H1 (cell line): ENCODE data around the gene TMCO2. TPM values are rescaled to one million over a fixed set of nuclear protein-coding genes. Genes with fewer than 3 reads are reported as not detected.
"Not testable (repeated sequence)": the region's sequence is repeated elsewhere in the genome, so short reads cannot be mapped to it uniquely, and the experiment has no call there.

Source experiments
- CTCF ChIA-PET: fragments of 300-600 bp; sonication (Branson Sonifier 250); formaldehyde crosslinking; loops from one replicate; lab custom pipeline; 2021; ENCODE audit not compliant: partially characterized antibody; lab: Charles Lee
- POLR2A ChIA-PET: fragments of 300-600 bp; sonication (Branson Sonifier 250); formaldehyde crosslinking; loops from one replicate; lab custom pipeline; 2021; ENCODE audit warnings: inconsistent platforms; ENCODE audit not compliant: partially characterized antibody; lab: Charles Lee
- DNase-seq, 2 experiments: peaks; one replicate each; pipeline versions ENCODE4 v3.0.0 to v3.0.0-alpha.2; 2010 to 2022; ENCODE audit warnings: low spot score in 2 of 2, low read depth in 1 of 2, mixed read lengths in 1 of 2
- FAIRE-seq: peaks from 2 replicates; lab custom pipeline; 2011; peaks lifted over from hg19 to GRCh38; lab: Jason Lieb, UNC
- H2AFZ ChIP-seq: 2 replicates; pipeline ENCODE4 v1.8.1; 2012; ENCODE audit warnings: low read length, inconsistent platforms
- H2AK5ac ChIP-seq: 2 replicates; pipeline ENCODE4 v1.6.1; 2013; ENCODE audit warnings: low read depth, low read length
- H2BK120ac ChIP-seq: replicated peaks from 2 replicates; pipeline ENCODE3; 2013; ENCODE audit warnings: low read depth, low read length, inconsistent platforms
- H2BK12ac ChIP-seq: 2 replicates; pipeline ENCODE4 v1.6.1; 2013; ENCODE audit warnings: low read depth, low read length
- H2BK15ac ChIP-seq: 2 replicates; pipeline ENCODE4 v1.6.1; 2013; ENCODE audit warnings: low read length
- H2BK20ac ChIP-seq: 2 replicates; pipeline ENCODE4 v1.6.1; 2013; ENCODE audit warnings: low read length
- H2BK5ac ChIP-seq: 2 replicates; pipeline ENCODE4 v1.6.1; 2013; ENCODE audit warnings: low read depth, low read length
- H3K14ac ChIP-seq: 2 replicates; pipeline ENCODE4 v1.6.1; 2013; ENCODE audit warnings: inconsistent platforms; ENCODE audit not compliant: insufficient read length
- H3K18ac ChIP-seq: 2 replicates; pipeline ENCODE4 v1.6.1; 2013; ENCODE audit warnings: low read length; ENCODE audit errors: extremely low read depth
- H3K23ac ChIP-seq: 2 replicates; pipeline ENCODE4 v1.6.1; 2013; ENCODE audit warnings: inconsistent platforms; ENCODE audit not compliant: insufficient read length
- H3K23me2 ChIP-seq: 2 replicates; pipeline ENCODE4 v1.6.1; 2013; ENCODE audit warnings: low read depth, low read length
- H3K27ac ChIP-seq: 2 replicates; pipeline ENCODE4 v1.6.1; 2011; ENCODE audit warnings: low read depth, low read length, inconsistent platforms
- H3K27me3 ChIP-seq, 4 experiments: replicated peaks in 1 of 4; 1 replicate in 1 of 4; 2 replicates in 3 of 4; pipeline versions ENCODE4 v1.6.1 to v1.8.1; 2011 to 2013; ENCODE audit warnings: low read length in 3 of 4, mild to moderate bottlenecking in 3 of 4, inconsistent platforms in 2 of 4, mixed read lengths in 2 of 4, moderate library complexity in 1 of 4; ENCODE audit not compliant: control insufficient read depth in 3 of 4, insufficient read depth in 3 of 4; ENCODE audit errors: extremely low read depth in 1 of 4
- H3K36me3 ChIP-seq, 4 experiments: 2 replicates each; pipeline versions ENCODE4 v1.6.1 to v1.8.1; 2011 to 2013; ENCODE audit warnings: mild to moderate bottlenecking in 4 of 4, low read length in 3 of 4, moderate library complexity in 2 of 4, control low read depth in 1 of 4, inconsistent platforms in 1 of 4; ENCODE audit not compliant: insufficient read depth in 4 of 4, control insufficient read depth in 2 of 4
- H3K4ac ChIP-seq: replicated peaks from 2 replicates; pipeline ENCODE3; 2013; ENCODE audit warnings: low read length, low read depth, mixed read lengths, inconsistent platforms; ENCODE audit not compliant: insufficient read length
- H3K4me1 ChIP-seq, 4 experiments: replicated peaks in 1 of 4; 1 replicate in 1 of 4; 2 replicates in 3 of 4; pipeline versions ENCODE4 v1.6.1 to v1.8.1; 2011 to 2013; ENCODE audit warnings: low read length in 3 of 4, inconsistent platforms in 2 of 4, mixed read lengths in 1 of 4; ENCODE audit not compliant: insufficient read depth in 4 of 4, control insufficient read depth in 3 of 4
- H3K4me2 ChIP-seq, 2 experiments: 2 replicates each; pipeline versions ENCODE4 v1.6.1 to v1.8.1; 2011 to 2013; ENCODE audit warnings: low read depth in 2 of 2, low read length in 2 of 2, control low read depth in 1 of 2, inconsistent platforms in 1 of 2, mild to moderate bottlenecking in 1 of 2; ENCODE audit not compliant: insufficient read depth in 1 of 2
- H3K4me3 ChIP-seq, 4 experiments: fragments of 200-600, 300-600 bp in 1 of 4; sonication (generic), shearing (Covaris generic), sonication (Bioruptor Twin) in 1 of 4; 2 replicates each; pipeline versions ENCODE4 v1.5.1 to v1.8.1; 2011 to 2016; ENCODE audit warnings: low read length in 4 of 4, low read depth in 3 of 4, control low read depth in 2 of 4, inconsistent platforms in 2 of 4, mild to moderate bottlenecking in 2 of 4, mixed read lengths in 1 of 4, moderate library complexity in 1 of 4; ENCODE audit not compliant: insufficient read depth in 2 of 4; ENCODE audit errors: extremely low read depth in 1 of 4
- H3K56ac ChIP-seq: replicated peaks from 2 replicates; pipeline ENCODE3; 2013; ENCODE audit warnings: low read depth, mild to moderate bottlenecking, mixed read lengths, low read length, inconsistent platforms; ENCODE audit not compliant: insufficient read length
- H3K79me1 ChIP-seq: 2 replicates; pipeline ENCODE4 v1.6.1; 2013; ENCODE audit warnings: low read depth, low read length, control low read depth
- H3K79me2 ChIP-seq, 2 experiments: 2 replicates each; pipeline versions ENCODE4 v1.6.1 to v1.8.1; 2012 to 2013; ENCODE audit warnings: low read length in 2 of 2, mild to moderate bottlenecking in 2 of 2, inconsistent platforms in 1 of 2; ENCODE audit not compliant: insufficient read depth in 2 of 2, control insufficient read depth in 1 of 2
- H3K9ac ChIP-seq, 4 experiments: replicated peaks in 1 of 4; 1 replicate in 1 of 4; 2 replicates in 3 of 4; pipeline versions ENCODE4 v1.6.1 to v1.8.1; 2011 to 2013; ENCODE audit warnings: low read depth in 3 of 4, low read length in 3 of 4, control low read depth in 2 of 4, mild to moderate bottlenecking in 2 of 4, moderate library complexity in 2 of 4, inconsistent platforms in 1 of 4; ENCODE audit errors: extremely low read depth in 1 of 4
- H3K9me3 ChIP-seq, 2 experiments: 2 replicates each; pipeline versions ENCODE4 v1.6.1 to v1.8.1; 2012 to 2013; ENCODE audit warnings: mild to moderate bottlenecking in 2 of 2, moderate library complexity in 2 of 2, control low read depth in 1 of 2, inconsistent platforms in 1 of 2, low read depth in 1 of 2, low read length in 1 of 2, mixed read lengths in 1 of 2; ENCODE audit not compliant: insufficient read depth in 2 of 2
- H4K20me1 ChIP-seq, 2 experiments: replicated peaks in 1 of 2; 2 replicates each; pipeline versions ENCODE3 to v1.8.1; 2011 to 2013; ENCODE audit warnings: inconsistent platforms in 2 of 2, low read length in 2 of 2, mild to moderate bottlenecking in 1 of 2; ENCODE audit not compliant: insufficient read depth in 2 of 2, control insufficient read depth in 1 of 2
- H4K5ac ChIP-seq: 2 replicates; pipeline ENCODE4 v1.6.1; 2013; ENCODE audit warnings: low read length, low read depth, mixed read lengths, inconsistent platforms; ENCODE audit not compliant: insufficient read length
- H4K8ac ChIP-seq: 2 replicates; pipeline ENCODE4 v1.8.0; 2013; ENCODE audit warnings: mild to moderate bottlenecking, moderate library complexity, low read length, inconsistent platforms; ENCODE audit not compliant: insufficient read depth; ENCODE audit errors: extremely low read depth
- H4K91ac ChIP-seq: replicated peaks from 2 replicates; pipeline ENCODE3; 2013; ENCODE audit warnings: low read length, mixed read lengths, inconsistent platforms; ENCODE audit not compliant: insufficient read length
- SP1 ChIP-seq: IDR thresholded peaks from 2 replicates; pipeline ENCODE4 v1.6.1; 2011; ENCODE audit warnings: low read depth, low read length
- WGBS, 2 experiments: shearing (Covaris generic) in 1 of 2; methylation state at CpG; one replicate each; pipeline versions ENCODE4 v1.1.6 to v1.1.7; 2013 to 2015; ENCODE audit warnings: low lambda C conversion rate in 2 of 2, mixed read lengths in 2 of 2, inconsistent platforms in 1 of 2, low coverage in 1 of 2, missing lambda C conversion rate in 1 of 2; ENCODE audit not compliant: insufficient replicate concordance in 2 of 2, insufficient coverage in 1 of 2, insufficient read length in 1 of 2; ENCODE audit errors: extremely low coverage in 1 of 2, missing lambda C conversion rate in 1 of 2; 5-methylcytosine and 5-hydroxymethylcytosine counted together
- polyA plus RNA-seq, 7 experiments: library from polyadenylated mRNA; depleted of rRNA in 3 of 7; stranded (reverse) in 5 of 7; unstranded in 2 of 7; fragments of >200 nt in 5 of 7; fragments of 200-250 nt in 2 of 7; gene quantifications; 1 replicate in 5 of 7; 2 replicates in 1 of 7; 4 replicates in 1 of 7; pipeline versions ENCODE4 v1.2.1 to v1.2.3, GENCODE V29; 2011 to 2013; ENCODE audit warnings: missing spikeins in 2 of 7, mixed read lengths in 2 of 7
- total RNA-seq: library from RNA; stranded (reverse); fragmentation: NEBNext Ultra II Directional; extraction: Animal tissue kit (Norgen Biotek cat#: 25700); gene quantifications from 2 replicates; pipeline ENCODE4 v1.2.1, GENCODE V29; 2021

TMCO2 gene
- total and polyA plus RNA-seq, 2 of the 8 experiments (the other 6 are each of a cell fraction or from before 2014, with no cell fraction given) = not detected

- H3K79me2 ChIP-seq = no peaks in the 10 kb centered on the region
- no peak overlapping the region for H2AFZ ChIP-seq
- H3K79me1 ChIP-seq = no peaks in the 10 kb centered on the region
- no peak for FAIRE-seq
- no peak overlapping the region for H4K8ac ChIP-seq
- H3K27me3 ChIP-seq = no peaks in the 10 kb centered on the region
- no peak overlapping the region for H3K23ac ChIP-seq
- CTCF ChIA-PET = no interaction called here
- no peak overlapping the region for H3K18ac ChIP-seq
- H2BK12ac ChIP-seq = no peak overlapping the region
- no peak overlapping the region for H3K4me3 ChIP-seq
- H3K27ac ChIP-seq = no peak overlapping the region
- no peak overlapping the region for H2AK5ac ChIP-seq
- 96% methylated on average over 5 of the region's 5 CpGs; no CpG with 5 or more reads in 1 of the 2 experiments for WGBS, 2 experiments
- H4K91ac ChIP-seq = no peak overlapping the region
- no peaks in the 10 kb centered on the region for H4K20me1 ChIP-seq
- no peak for DNase-seq
- H2BK20ac ChIP-seq = no peak overlapping the region
- no peak overlapping the region for H3K9ac ChIP-seq
- no peaks in the 10 kb centered on the region for H3K23me2 ChIP-seq
- H3K9me3 ChIP-seq = no peaks in the 10 kb centered on the region
- TF ChIP-seq SP1 = no peak
- TF ChIP-seq, all 59 proteins: peak for 0
- POLR2A ChIA-PET = no interaction called here
- H3K56ac ChIP-seq = no peak overlapping the region
- no peak overlapping the region for H3K4me2 ChIP-seq
- no peak overlapping the region for H4K5ac ChIP-seq
- no peak overlapping the region for H2BK15ac ChIP-seq
- no peaks in the 10 kb centered on the region; a peak in 1 of 8 replicates for H3K36me3 ChIP-seq
- H3K4ac ChIP-seq = no peak overlapping the region
- H2BK120ac ChIP-seq = no peak overlapping the region
- H2BK5ac ChIP-seq = no peak overlapping the region
- H3K14ac ChIP-seq = no peak overlapping the region
- H3K4me1 ChIP-seq = no peaks in the 10 kb centered on the region
These were observed 29.4 kb upstream of the TMCO2 start for GRCh38 chr1:40218333-40218732.

GRCh38 chr1:40221471-40221905 lies 26.2 kb upstream of the TMCO2 start:
- H4K5ac ChIP-seq, H4K91ac ChIP-seq, H3K14ac ChIP-seq, DNase-seq, H3K9ac ChIP-seq, H3K4me3 ChIP-seq, POLR2A ChIA-PET, H3K27ac ChIP-seq, H3K4me2 ChIP-seq, H3K4me1 ChIP-seq, H3K9me3 ChIP-seq, FAIRE-seq, CTCF ChIA-PET, H2BK12ac ChIP-seq, H3K18ac ChIP-seq, H2BK15ac ChIP-seq, H3K27me3 ChIP-seq, H2BK20ac ChIP-seq, H2AFZ ChIP-seq, H3K79me2 ChIP-seq, H3K23ac ChIP-seq, H2BK120ac ChIP-seq, H3K56ac ChIP-seq, H3K23me2 ChIP-seq, H3K79me1 ChIP-seq, H4K8ac ChIP-seq, H4K20me1 ChIP-seq, H2BK5ac ChIP-seq, H2AK5ac ChIP-seq, H3K4ac ChIP-seq, H3K36me3 ChIP-seq: not testable (repeated sequence)
- 97% methylated on average over 10 of the region's 18 CpGs; no CpG with 5 or more reads in 1 of the 2 experiments for WGBS, 2 experiments
